ENCODE data around the gene CD70. TPM values are rescaled to one million over a fixed set of nuclear protein-coding genes. Genes with fewer than 3 reads are reported as not detected.
A peak's percentile ranks its signal among the peaks of the same experiment; 100 is the strongest.
"Not testable (repeated sequence)": the region's sequence is repeated elsewhere in the genome, so short reads cannot be mapped to it uniquely, and the experiment has no call there.

CD70 gene
- total RNA-seq, 1 donor from 2014 or later = 3.9 TPM

- Mint-ChIP-seq H3K4me1 (ENCODE audit: low read depth) (no peaks in the 10 kb centered on the region), H3K27ac (ENCODE audit: unreplicated experiment) (no peak overlapping the region), H3K36me3 (ENCODE audit: low read depth) (peaks cover 3% of the 10 kb centered on the region), H3K9me3 (ENCODE audit: low read depth) (peaks cover 12% of the 10 kb centered on the region), H3K4me3 (ENCODE audit: unreplicated experiment) (no peak overlapping the region), H3K27me3 (ENCODE audit: low read depth) (peaks cover 17% of the 10 kb centered on the region)
- TF ChIP-seq CTCF (IDR thresholded peaks at IDR 0.05) = no peak
- no peak for DNase-seq (ENCODE audit: low spot score)
These were observed 20.2 kb downstream of the CD70 start for GRCh38 chr19:6570764-6571163.

- H3K36me3 Mint-ChIP-seq (ENCODE audit: low read depth) = peaks cover 7% of the 10 kb centered on the region
- DNase-seq (ENCODE audit: low spot score) = no peak
- no peak for TF ChIP-seq CTCF (IDR thresholded peaks at IDR 0.05)
- H3K4me3 Mint-ChIP-seq (ENCODE audit: unreplicated experiment) = no peak overlapping the region
- peaks cover 21% of the 10 kb centered on the region for H3K9me3 Mint-ChIP-seq (ENCODE audit: low read depth)
- H3K27me3 Mint-ChIP-seq (ENCODE audit: low read depth) = peaks cover 19% of the 10 kb centered on the region
- H3K4me1 Mint-ChIP-seq (ENCODE audit: low read depth) = no peaks in the 10 kb centered on the region
- no peak overlapping the region for H3K27ac Mint-ChIP-seq (ENCODE audit: unreplicated experiment)
These were observed 22.1 kb downstream of the CD70 start for GRCh38 chr19:6568816-6569215.

GRCh38 chr19:6568010-6568526 is 22.9 kb downstream of the CD70 start:
- H3K27ac Mint-ChIP-seq (ENCODE audit: unreplicated experiment) = no peak overlapping the region
- no peaks in the 10 kb centered on the region for H3K4me1 Mint-ChIP-seq (ENCODE audit: low read depth)
- H3K27me3 Mint-ChIP-seq (ENCODE audit: low read depth) = peaks cover 19% of the 10 kb centered on the region
- no peak overlapping the region for H3K4me3 Mint-ChIP-seq (ENCODE audit: unreplicated experiment)
- peaks cover 22% of the 10 kb centered on the region for H3K9me3 Mint-ChIP-seq (ENCODE audit: low read depth)
- peaks cover 7% of the 10 kb centered on the region for H3K36me3 Mint-ChIP-seq (ENCODE audit: low read depth)
- no peak for TF ChIP-seq CTCF (IDR thresholded peaks at IDR 0.05)
- DNase-seq (ENCODE audit: low spot score) = no peak

GRCh38 chr19:6566727-6567126 is 24.2 kb downstream of the CD70 start:
- not testable (repeated sequence) for H3K36me3 Mint-ChIP-seq (ENCODE audit: low read depth); H3K4me3 Mint-ChIP-seq (ENCODE audit: unreplicated experiment); H3K4me1 Mint-ChIP-seq (ENCODE audit: low read depth); H3K27ac Mint-ChIP-seq (ENCODE audit: unreplicated experiment); DNase-seq (ENCODE audit: low spot score)
- peaks cover 17% of the 10 kb centered on the region for H3K27me3 Mint-ChIP-seq (ENCODE audit: low read depth)
- H3K9me3 Mint-ChIP-seq (ENCODE audit: low read depth) = peaks cover 22% of the 10 kb centered on the region

GRCh38 chr19:6564393-6564792 is 26.6 kb downstream of the CD70 start:
- H3K4me3 Mint-ChIP-seq (ENCODE audit: unreplicated experiment) = no peak overlapping the region
- peaks cover 15% of the 10 kb centered on the region for H3K9me3 Mint-ChIP-seq (ENCODE audit: low read depth)
- no peak for TF ChIP-seq CTCF (IDR thresholded peaks at IDR 0.05)
- peaks cover 4% of the 10 kb centered on the region for H3K36me3 Mint-ChIP-seq (ENCODE audit: low read depth)
- no peak for DNase-seq (ENCODE audit: low spot score)
- H3K27me3 Mint-ChIP-seq (ENCODE audit: low read depth) = peaks cover 11% of the 10 kb centered on the region
- no peaks in the 10 kb centered on the region for H3K4me1 Mint-ChIP-seq (ENCODE audit: low read depth)
- no peak overlapping the region for H3K27ac Mint-ChIP-seq (ENCODE audit: unreplicated experiment)

GRCh38 chr19:6562437-6562836 is 28.5 kb downstream of the CD70 start:
- not testable (repeated sequence) for H3K4me1 Mint-ChIP-seq (ENCODE audit: low read depth); H3K4me3 Mint-ChIP-seq (ENCODE audit: unreplicated experiment); H3K27ac Mint-ChIP-seq (ENCODE audit: unreplicated experiment); H3K27me3 Mint-ChIP-seq (ENCODE audit: low read depth); H3K36me3 Mint-ChIP-seq (ENCODE audit: low read depth); DNase-seq (ENCODE audit: low spot score)
- peak; percentile 73 for TF ChIP-seq CTCF (IDR thresholded peaks at IDR 0.05)
- H3K9me3 Mint-ChIP-seq (ENCODE audit: low read depth) = peaks cover 15% of the 10 kb centered on the region
